Embryonic facial prominence (tissue), 1 donor: ENCODE results near the gene JAKMIP1.

Experiments used
- DNase-seq: peaks from one replicate; pipeline ENCODE4 v3.0.0-alpha.2; 2016; ENCODE audit errors: extremely low spot score

Gene JAKMIP1

GRCh38 chr4:6095023-6095752 lies 105.2 kb downstream of the JAKMIP1 start:
- no peak for DNase-seq

GRCh38 chr4:6093671-6094070 lies 106.7 kb downstream of the JAKMIP1 start:
- no peak for DNase-seq

- no peak for DNase-seq
Observed at GRCh38 chr4:6092971-6093370, 107.4 kb downstream of the JAKMIP1 start.

- no peak for DNase-seq
Observed at GRCh38 chr4:6092131-6092530, 108.2 kb downstream of the JAKMIP1 start.

- no peak for DNase-seq
Observed at GRCh38 chr4:6090931-6091330, 109.4 kb downstream of the JAKMIP1 start.

GRCh38 chr4:6088950-6089349 lies 111.4 kb downstream of the JAKMIP1 start:
- no peak for DNase-seq

- DNase-seq = no peak
Observed at GRCh38 chr4:6087669-6088341, 112.5 kb downstream of the JAKMIP1 start.

GRCh38 chr4:6086846-6087245 lies 113.5 kb downstream of the JAKMIP1 start:
- DNase-seq = no peak

- no peak for DNase-seq
Observed at GRCh38 chr4:6085691-6086628, 114.4 kb downstream of the JAKMIP1 start.

GRCh38 chr4:6085028-6085690 lies 115.2 kb downstream of the JAKMIP1 start:
- no peak for DNase-seq

GRCh38 chr4:6079965-6080364 lies 120.4 kb downstream of the JAKMIP1 start:
- no peak for DNase-seq

GRCh38 chr4:6078560-6078959 lies 121.8 kb downstream of the JAKMIP1 start:
- no peak for DNase-seq

- no peak for DNase-seq
Observed at GRCh38 chr4:6076391-6076790, 124.0 kb downstream of the JAKMIP1 start.

- no peak for DNase-seq
Observed at GRCh38 chr4:6074758-6075157, 125.6 kb downstream of the JAKMIP1 start.

GRCh38 chr4:6071959-6072720 lies 128.2 kb downstream of the JAKMIP1 start:
- no peak for DNase-seq

- DNase-seq = no peak
Observed at GRCh38 chr4:6071191-6071958, 129.0 kb downstream of the JAKMIP1 start.

GRCh38 chr4:6069845-6070709 lies 130.3 kb downstream of the JAKMIP1 start:
- no peak for DNase-seq

- DNase-seq = no peak
Observed at GRCh38 chr4:6068986-6069385, 131.4 kb downstream of the JAKMIP1 start.

- no peak for DNase-seq
Observed at GRCh38 chr4:6065934-6066590, 134.3 kb downstream of the JAKMIP1 start.
